ENCODE results near the gene AQP2. TPM values are rescaled to one million over a fixed set of nuclear protein-coding genes. Genes with fewer than 3 reads are reported as not detected.

The AQP2 gene
- total RNA-seq, 2 experiments from 2014 or later = not detected

- Mint-ChIP-seq H3K4me3 (peak overlapping the region; percentile 71), H3K27me3 (peaks cover 15% of the 10 kb centered on the region), H3K9me3 (no peaks in the 10 kb centered on the region), H3K4me1 (ENCODE audit: low read depth) (peaks cover 5% of the 10 kb centered on the region), H3K27ac (no peak overlapping the region), H3K36me3 (ENCODE audit: low read depth) (no peaks in the 10 kb centered on the region)
- DNase-seq (no peak), ATAC-seq (ENCODE audit: poor library complexity) (no peak)
- ChIA-PET CTCF (no interaction called here), POLR2A (no interaction called here)
- no peak for TF ChIP-seq CTCF (IDR thresholded peaks at IDR 0.05)
- intact Hi-C loops (cut with DNase I, micrococcal nuclease) = no loop called here
- no peak overlapping the region for H3K27ac ChIP-seq (ENCODE audit: low read depth in 1 of 2, low read length in 2 of 2)
- peaks cover 14% of the 10 kb centered on the region for H3K4me1 ChIP-seq (ENCODE audit: insufficient read depth, low read length)
- H3K36me3 ChIP-seq (ENCODE audit: insufficient read depth, low read length) = no peaks in the 10 kb centered on the region
- no peaks in the 10 kb centered on the region for H3K9me3 ChIP-seq (ENCODE audit: control insufficient read depth in 1 of 2, insufficient read depth in 1 of 2, low read length in 2 of 2)
- no peaks in the 10 kb centered on the region for H3K27me3 ChIP-seq (ENCODE audit: control insufficient read depth in 1 of 2, insufficient read depth in 2 of 2, low read length in 2 of 2)
- no peak overlapping the region for H3K4me3 ChIP-seq (ENCODE audit: low read length)
Measured at GRCh38 chr12:49902399-49903350, 47.9 kb upstream of the AQP2 start.

- Histone ChIP-seq H3K27me3 (ENCODE audit: control insufficient read depth in 1 of 2, insufficient read depth in 2 of 2, low read length in 2 of 2) (no peaks in the 10 kb centered on the region), H3K4me3 (ENCODE audit: low read length) (peak overlapping the region; percentile 47), H3K36me3 (ENCODE audit: insufficient read depth, low read length) (no peaks in the 10 kb centered on the region), H3K27ac (ENCODE audit: low read depth in 1 of 2, low read length in 2 of 2) (no peak overlapping the region), H3K4me1 (ENCODE audit: insufficient read depth, low read length) (peaks cover 14% of the 10 kb centered on the region), H3K9me3 (ENCODE audit: control insufficient read depth in 1 of 2, insufficient read depth in 1 of 2, low read length in 2 of 2) (no peaks in the 10 kb centered on the region)
- Mint-ChIP-seq H3K36me3 (ENCODE audit: low read depth) (no peaks in the 10 kb centered on the region), H3K27me3 (peaks cover 15% of the 10 kb centered on the region), H3K27ac (no peak overlapping the region), H3K4me3 (peak overlapping the region; percentile 71), H3K9me3 (no peaks in the 10 kb centered on the region), H3K4me1 (ENCODE audit: low read depth) (peaks cover 5% of the 10 kb centered on the region)
- no peak for TF ChIP-seq CTCF (IDR thresholded peaks at IDR 0.05)
- ChIA-PET CTCF (no interaction called here), POLR2A (no interaction called here)
- intact Hi-C loops (cut with DNase I, micrococcal nuclease) = no loop called here
- ATAC-seq (ENCODE audit: poor library complexity) (no peak), DNase-seq (no peak)
Measured at GRCh38 chr12:49903351-49903699, 47.2 kb upstream of the AQP2 start.

- intact Hi-C loops (cut with DNase I, micrococcal nuclease) = no loop called here
- Mint-ChIP-seq H3K4me3 (peak within 1 kb of the TSS; percentile 88), H3K36me3 (ENCODE audit: low read depth) (no peaks in the 10 kb centered on the region), H3K9me3 (no peaks in the 10 kb centered on the region), H3K4me1 (ENCODE audit: low read depth) (peaks cover 5% of the 10 kb centered on the region), H3K27me3 (peaks cover 15% of the 10 kb centered on the region), H3K27ac (no peak within 1 kb of the TSS)
- CTCF ChIA-PET = no interaction called here
- TF ChIP-seq CTCF (IDR thresholded peaks at IDR 0.05) = no peak
- peak; percentile 84 for ATAC-seq (ENCODE audit: poor library complexity)
- Histone ChIP-seq H3K27me3 (ENCODE audit: control insufficient read depth in 1 of 2, insufficient read depth in 2 of 2, low read length in 2 of 2) (no peaks in the 10 kb centered on the region), H3K27ac (ENCODE audit: low read depth in 1 of 2, low read length in 2 of 2) (no peak within 1 kb of the TSS), H3K9me3 (ENCODE audit: control insufficient read depth in 1 of 2, insufficient read depth in 1 of 2, low read length in 2 of 2) (no peaks in the 10 kb centered on the region), H3K4me1 (ENCODE audit: insufficient read depth, low read length) (peaks cover 14% of the 10 kb centered on the region), H3K36me3 (ENCODE audit: insufficient read depth, low read length) (no peaks in the 10 kb centered on the region), H3K4me3 (ENCODE audit: low read length) (peak within 1 kb of the TSS; percentile 47)
- peak; percentile 16 to 65 (median 44) for DNase-seq
- POLR2A ChIA-PET = no interaction called here
Measured at GRCh38 chr12:49903700-49904423, 46.7 kb upstream of the AQP2 start, which contains the start of gene FAIM2. FAIM2 (minus strand) TSS chr12:49903900; CDS start chr12:49903792, 108 bp downstream.

Data from CD4-positive, alpha-beta T cell (primary cell).